Measurements from ENCODE around the gene GON4L. TPM values are rescaled to one million over a fixed set of nuclear protein-coding genes. Genes with fewer than 3 reads are reported as not detected.
"Not testable (repeated sequence)": the region's sequence is repeated elsewhere in the genome, so short reads cannot be mapped to it uniquely, and the experiment has no call there.

GON4L gene
- total RNA-seq, 1 donor from 2014 or later, result 20.5 TPM

DNA sequence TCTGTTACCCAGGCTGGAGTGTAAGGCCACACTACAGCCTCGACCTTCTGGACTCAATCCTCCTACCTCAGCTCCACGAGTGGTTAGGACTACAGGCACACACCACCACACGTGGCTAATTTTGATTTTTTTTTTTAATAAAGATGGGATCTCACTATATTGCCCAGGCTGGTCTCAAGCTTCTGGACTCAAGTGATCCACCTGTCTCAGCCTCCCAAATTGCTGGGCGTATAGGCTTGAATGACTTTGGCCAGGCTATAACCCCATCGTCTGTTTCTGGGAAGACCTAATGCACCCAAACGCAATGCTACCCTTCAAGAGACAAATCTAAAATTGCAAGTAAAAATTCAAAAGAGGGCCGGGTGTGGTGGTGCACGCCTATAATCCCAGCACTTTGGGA lies 116.0 kb downstream of the GON4L start:
- TF ChIP-seq, protein P1, sequence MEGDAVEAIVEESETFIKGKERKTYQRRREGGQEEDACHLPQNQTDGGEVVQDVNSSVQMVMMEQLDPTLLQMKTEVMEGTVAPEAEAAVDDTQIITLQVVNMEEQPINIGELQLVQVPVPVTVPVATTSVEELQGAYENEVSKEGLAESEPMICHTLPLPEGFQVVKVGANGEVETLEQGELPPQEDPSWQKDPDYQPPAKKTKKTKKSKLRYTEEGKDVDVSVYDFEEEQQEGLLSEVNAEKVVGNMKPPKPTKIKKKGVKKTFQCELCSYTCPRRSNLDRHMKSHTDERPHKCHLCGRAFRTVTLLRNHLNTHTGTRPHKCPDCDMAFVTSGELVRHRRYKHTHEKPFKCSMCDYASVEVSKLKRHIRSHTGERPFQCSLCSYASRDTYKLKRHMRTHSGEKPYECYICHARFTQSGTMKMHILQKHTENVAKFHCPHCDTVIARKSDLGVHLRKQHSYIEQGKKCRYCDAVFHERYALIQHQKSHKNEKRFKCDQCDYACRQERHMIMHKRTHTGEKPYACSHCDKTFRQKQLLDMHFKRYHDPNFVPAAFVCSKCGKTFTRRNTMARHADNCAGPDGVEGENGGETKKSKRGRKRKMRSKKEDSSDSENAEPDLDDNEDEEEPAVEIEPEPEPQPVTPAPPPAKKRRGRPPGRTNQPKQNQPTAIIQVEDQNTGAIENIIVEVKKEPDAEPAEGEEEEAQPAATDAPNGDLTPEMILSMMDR (IDR thresholded peaks at IDR 0.05; ENCODE audit: insufficient read depth, low read length, severe bottlenecking), result no peak
- Histone ChIP-seq H3K27me3 (ENCODE audit: control insufficient read depth, insufficient read depth, low read length) (no peaks in the 10 kb centered on the region), H3K36me3 (ENCODE audit: control insufficient read depth, insufficient read depth, low read length) (peaks cover 6% of the 10 kb centered on the region), H3K4me3 (ENCODE audit: low read depth, low read length) (no peak overlapping the region)
- DNase-seq (ENCODE audit: low read depth) (no peak), FAIRE-seq (no peak)

DNA sequence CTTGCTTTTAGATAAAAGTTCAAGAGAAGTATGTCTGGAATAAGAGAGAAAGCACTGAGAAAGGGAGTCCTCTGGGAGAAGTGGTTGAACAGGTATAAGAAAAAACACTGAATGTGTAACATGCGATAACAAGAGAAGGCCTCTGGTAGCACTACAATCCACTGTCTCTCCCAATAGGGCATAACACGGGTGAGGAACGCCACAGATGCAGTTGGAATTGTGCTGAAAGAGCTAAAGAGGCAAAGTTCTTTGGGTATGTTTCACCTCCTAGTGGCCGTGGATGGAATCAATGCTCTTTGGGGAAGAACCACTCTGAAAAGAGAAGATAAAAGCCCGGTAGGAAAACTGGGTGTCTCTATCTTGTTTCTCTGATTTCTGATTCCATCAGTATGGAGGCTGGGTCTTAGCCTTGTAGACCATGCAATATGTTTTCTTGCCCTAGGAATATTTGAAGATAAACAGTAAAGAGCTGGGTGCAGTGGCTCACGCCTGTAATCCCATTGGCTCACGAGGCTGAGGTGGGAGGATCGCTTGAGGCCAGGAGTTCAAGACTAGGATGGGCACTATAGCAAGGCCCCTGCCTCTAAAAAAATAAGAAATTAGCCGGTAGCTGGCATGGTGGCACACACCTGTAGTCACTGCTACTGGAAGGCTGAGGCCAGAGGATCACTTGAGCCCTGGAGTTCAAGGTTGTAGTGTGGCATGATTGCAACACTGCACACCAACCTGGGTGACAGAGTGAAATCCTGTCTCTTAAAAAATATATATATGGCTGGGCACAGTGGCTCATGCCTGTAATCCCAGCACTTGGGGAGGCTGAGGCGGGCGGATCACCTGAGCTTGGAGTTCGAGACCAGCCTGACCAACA lies 127.7 kb downstream of the GON4L start:
- TF ChIP-seq, protein P1 (IDR thresholded peaks at IDR 0.05; ENCODE audit: insufficient read depth, low read length, severe bottlenecking), result peak; percentile 70
- DNase-seq (ENCODE audit: low read depth) (peak; percentile 68), FAIRE-seq (no peak)
- no peaks in the 10 kb centered on the region for H3K27me3 ChIP-seq (ENCODE audit: control insufficient read depth, insufficient read depth, low read length)
- H3K36me3 ChIP-seq (ENCODE audit: control insufficient read depth, insufficient read depth, low read length), result peaks cover 10% of the 10 kb centered on the region
- H3K4me3 ChIP-seq (ENCODE audit: low read depth, low read length), result no peak overlapping the region

DNA sequence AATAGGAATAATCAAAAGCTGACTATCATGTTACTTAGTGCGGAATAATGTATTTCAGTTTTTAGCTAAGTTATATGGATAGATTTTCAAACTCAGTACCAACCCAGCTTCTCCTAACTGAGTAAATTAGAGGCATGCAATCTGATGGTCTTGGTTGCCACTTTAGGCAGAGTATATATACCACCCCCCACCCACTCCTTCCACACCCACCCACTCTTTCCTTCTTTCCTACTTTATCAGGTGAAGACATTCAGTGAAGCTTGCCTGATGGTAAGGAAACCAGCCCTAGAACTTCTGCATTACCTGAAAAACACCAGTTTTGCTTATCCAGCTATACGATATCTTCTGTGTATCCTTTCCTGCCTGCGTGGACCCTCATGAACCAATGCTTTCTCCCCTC lies 131.9 kb downstream of the GON4L start:
- Histone ChIP-seq H3K4me3 (ENCODE audit: low read depth, low read length) (no peak overlapping the region), H3K36me3 (ENCODE audit: control insufficient read depth, insufficient read depth, low read length) (peaks cover 5% of the 10 kb centered on the region), H3K27me3 (ENCODE audit: control insufficient read depth, insufficient read depth, low read length) (no peaks in the 10 kb centered on the region)
- DNase-seq (ENCODE audit: low read depth) (no peak), FAIRE-seq (no peak)
- TF ChIP-seq, protein P1 (IDR thresholded peaks at IDR 0.05; ENCODE audit: insufficient read depth, low read length, severe bottlenecking), result no peak

DNA sequence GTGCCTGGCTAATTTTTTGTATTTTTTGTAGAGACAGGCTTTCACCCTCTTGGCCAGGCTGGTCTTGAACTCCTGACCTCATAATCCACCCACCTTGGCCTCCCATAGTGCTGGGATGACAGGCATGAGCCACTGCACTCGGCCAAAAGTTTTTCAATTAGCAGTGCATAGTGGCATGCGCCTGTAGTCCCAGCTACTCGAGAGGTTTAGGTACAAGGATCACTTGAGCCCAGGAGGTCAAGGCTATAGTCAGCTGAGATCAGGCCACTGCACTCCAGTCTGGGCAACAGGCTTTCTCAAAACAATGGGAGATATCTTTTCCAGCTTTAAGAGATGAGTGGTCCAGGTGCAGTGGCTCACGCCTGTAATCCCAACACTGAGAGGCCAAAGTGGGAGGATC lies 137.3 kb downstream of the GON4L start:
- FAIRE-seq, result no peak
- peaks cover 2% of the 10 kb centered on the region for H3K36me3 ChIP-seq (ENCODE audit: control insufficient read depth, insufficient read depth, low read length)
- TF ChIP-seq, protein P1 (IDR thresholded peaks at IDR 0.05; ENCODE audit: insufficient read depth, low read length, severe bottlenecking), result no peak
- no peaks in the 10 kb centered on the region for H3K27me3 ChIP-seq (ENCODE audit: control insufficient read depth, insufficient read depth, low read length)
- H3K4me3 ChIP-seq (ENCODE audit: low read depth, low read length), result no peak overlapping the region
- DNase-seq (ENCODE audit: low read depth), result no peak

DNA sequence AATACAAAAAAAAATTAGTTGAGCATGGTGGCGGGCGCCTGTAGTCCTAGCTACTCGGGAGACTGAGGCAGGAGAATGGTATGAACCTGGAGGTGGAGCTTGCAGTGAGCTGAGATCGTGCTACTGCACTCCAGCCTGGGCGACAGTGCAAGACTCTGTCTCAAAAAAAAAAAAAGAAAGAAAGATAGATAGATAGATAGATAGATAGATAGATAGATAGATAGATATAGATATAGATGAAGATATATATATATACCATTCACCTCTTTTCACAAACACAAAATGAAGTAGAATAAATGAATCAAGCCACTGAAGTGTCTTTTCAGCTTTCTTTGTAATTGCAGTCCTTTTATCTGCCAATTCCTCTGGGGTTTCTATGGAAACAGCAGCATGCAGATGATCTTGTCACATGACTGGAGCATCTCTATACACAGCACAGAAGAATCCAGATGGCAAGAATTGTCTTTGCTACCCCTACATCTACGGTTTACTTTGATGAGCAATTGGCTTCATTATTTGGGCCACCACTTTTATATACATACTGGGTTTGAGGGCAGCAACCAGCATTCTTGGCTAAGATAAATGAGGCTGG lies 138.4 kb downstream of the GON4L start:
- not testable (repeated sequence) for FAIRE-seq; H3K36me3 ChIP-seq (ENCODE audit: control insufficient read depth, insufficient read depth, low read length); H3K4me3 ChIP-seq (ENCODE audit: low read depth, low read length); H3K27me3 ChIP-seq (ENCODE audit: control insufficient read depth, insufficient read depth, low read length); DNase-seq (ENCODE audit: low read depth)

DNA sequence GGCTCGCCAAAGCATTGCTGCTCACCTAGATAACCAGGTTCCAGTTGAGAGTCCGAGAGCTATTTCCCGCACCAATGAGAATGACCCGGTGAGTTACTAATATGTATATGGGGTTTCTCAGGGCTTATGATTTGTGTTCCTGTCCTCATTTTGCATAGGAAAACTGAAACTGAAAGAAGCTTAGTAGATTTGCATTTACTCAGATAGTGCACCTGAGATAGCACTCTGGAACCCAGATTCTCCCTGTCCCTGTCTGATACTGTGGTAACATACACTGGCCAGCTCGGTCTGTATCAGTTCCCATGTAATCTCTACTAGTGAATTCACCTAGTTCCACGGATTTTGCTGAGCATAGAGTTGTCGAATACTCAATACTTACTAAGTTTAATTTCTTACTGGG lies 140.0 kb downstream of the GON4L start:
- Histone ChIP-seq H3K27me3 (ENCODE audit: control insufficient read depth, insufficient read depth, low read length) (no peaks in the 10 kb centered on the region), H3K36me3 (ENCODE audit: control insufficient read depth, insufficient read depth, low read length) (no peaks in the 10 kb centered on the region), H3K4me3 (ENCODE audit: low read depth, low read length) (no peak overlapping the region)
- TF ChIP-seq, protein P1 (IDR thresholded peaks at IDR 0.05; ENCODE audit: insufficient read depth, low read length, severe bottlenecking), result no peak
- FAIRE-seq, result no peak
- no peak for DNase-seq (ENCODE audit: low read depth)
